ENCODE results near the gene MAPK14. TPM values are rescaled to one million over a fixed set of nuclear protein-coding genes. Genes with fewer than 3 reads are reported as not detected.

The MAPK14 gene
- total and polyA plus RNA-seq, 9 of the 15 experiments (the other 6 are each of a cell fraction or from before 2014, with no cell fraction given) = 8.8 to 62.7 (median 35.5) TPM

- TF ChIP-seq TSHZ1 (CRISPR knock-in tag; IDR thresholded peaks at IDR 0.05) (no peak), SRSF1 (IDR thresholded peaks at IDR 0.05; ENCODE audit: low read depth, low read length) (no peak), NFATC3 (IDR thresholded peaks at IDR 0.05) (peak; percentile 36; the same call in 1 of the 2 replicates), NCOR1 (IDR thresholded peaks at IDR 0.05) (peak; percentile 85), ZNF589 (CRISPR knock-in tag; IDR thresholded peaks at IDR 0.05; ENCODE audit: low read depth) (no peak), ZNF280B (CRISPR knock-in tag; IDR thresholded peaks at IDR 0.05) (no peak), PREB (CRISPR knock-in tag; IDR thresholded peaks at IDR 0.05) (no peak), PHF8 (IDR thresholded peaks at IDR 0.05; ENCODE audit: borderline replicate concordance, low read length) (no peak), ZNF282 (CRISPR knock-in tag; IDR thresholded peaks at IDR 0.05) (no peak), ZNF263 (CRISPR knock-in tag; IDR thresholded peaks at IDR 0.05; ENCODE audit: borderline replicate concordance) (no peak), RFX5 (IDR thresholded peaks at IDR 0.05; ENCODE audit: low read depth, low read length) (no peak), AFF1 (IDR thresholded peaks at IDR 0.05; ENCODE audit: low read depth in 1 of 2, partially characterized antibody in 2 of 2) (peak; percentile 39 to 72), RAD21 (CRISPR knock-in tag; conservative IDR thresholded peaks at IDR 0.05 in 1 of 2, IDR thresholded peaks at IDR 0.05 in 1 of 2) (0 out of 4 replicates have a peak, but pooled peaks of 1 of the 2 experiments have one; percentile 14), CHD4 (IDR thresholded peaks at IDR 0.05; ENCODE audit: insufficient read depth, insufficient replicate concordance, low read depth, low read length, poor library complexity, severe bottlenecking) (no peak), POLR2AphosphoS5 (IDR thresholded peaks at IDR 0.05; ENCODE audit: control insufficient read depth, insufficient read depth, low read depth, low read length) (no peak), PHB (CRISPR knock-in tag; IDR thresholded peaks at IDR 0.05) (no peak)
Measured at GRCh38 chr6:36025260-36025931, 2.2 kb upstream of the MAPK14 start (continued).
